Naive B cell (primary cell): ENCODE measurements around the gene SPATA31A3. TPM values are rescaled to one million over a fixed set of nuclear protein-coding genes. Genes with fewer than 3 reads are reported as not detected.
"Not testable (repeated sequence)": the region's sequence is repeated elsewhere in the genome, so short reads cannot be mapped to it uniquely, and the experiment has no call there.

Source experiments
- ATAC-seq, 2 donors: fragments of 150-1000 bp; cut with Tn5 transposase; 2 replicates each; pipeline ENCODE4 v1.10.0; 2021; ENCODE audit warnings: low read depth in 2 of 2, mild to moderate bottlenecking in 2 of 2, moderate library complexity in 2 of 2
- DNase-seq: peaks from one replicate; pipeline ENCODE4 v3.0.0; 2022
- H3K27ac Mint-ChIP-seq, 6 donors: one replicate each; pipeline ENCODE4 v1.8.0; 2020 to 2022; ENCODE audit warnings: mild to moderate bottlenecking in 6 of 6, mixed read lengths in 6 of 6, moderate library complexity in 5 of 6, inconsistent platforms in 2 of 6
- H3K27me3 Mint-ChIP-seq, 3 donors: one replicate each; pipeline ENCODE4 v1.8.0; 2021 to 2022; ENCODE audit warnings: mixed read lengths in 3 of 3, mild to moderate bottlenecking in 1 of 3
- H3K36me3 Mint-ChIP-seq, 2 donors: one replicate each; pipeline ENCODE4 v1.8.0; 2020 to 2022; ENCODE audit warnings: mixed read lengths in 2 of 2, inconsistent platforms in 1 of 2, mild to moderate bottlenecking in 1 of 2
- H3K4me1 Mint-ChIP-seq, 3 donors: one replicate each; pipeline ENCODE4 v1.8.0; 2020 to 2022; ENCODE audit warnings: mixed read lengths in 3 of 3, inconsistent platforms in 1 of 3, mild to moderate bottlenecking in 1 of 3, moderate library complexity in 1 of 3
- H3K4me3 Mint-ChIP-seq, 8 donors: one replicate each; pipeline ENCODE4 v1.8.0; 2020 to 2022; ENCODE audit warnings: mild to moderate bottlenecking in 8 of 8, mixed read lengths in 8 of 8, moderate library complexity in 8 of 8, inconsistent platforms in 2 of 8
- H3K9me3 Mint-ChIP-seq, 7 donors: one replicate each; pipeline ENCODE4 v1.8.0; 2020 to 2022; ENCODE audit warnings: mixed read lengths in 7 of 7, mild to moderate bottlenecking in 5 of 7, inconsistent platforms in 2 of 7, moderate library complexity in 1 of 7
- polyA plus RNA-seq, 6 donors: library from polyadenylated mRNA; unstranded; fragments of 300-500 nt; fragmentation: Illumina TruSeq; gene quantifications; one replicate each; pipeline ENCODE4 v1.2.3, GENCODE V29; 2021; ENCODE audit warnings: low read depth in 6 of 6

SPATA31A3 gene
- polyA plus RNA-seq, result not detected

- H3K27ac Mint-ChIP-seq, H3K36me3 Mint-ChIP-seq, H3K4me1 Mint-ChIP-seq, H3K4me3 Mint-ChIP-seq, H3K27me3 Mint-ChIP-seq, ATAC-seq, H3K9me3 Mint-ChIP-seq, DNase-seq: not testable (repeated sequence)
Observed at GRCh38 chr9:66992450-66992849, at the start of gene SPATA31A3. TSS of gene SPATA31A3 (minus strand) at chr9:66992550. CDS start at chr9:66992521, 29 bp downstream.

GRCh38 chr9:66952576-66952975, 39.8 kb downstream of the SPATA31A3 start:
- H3K4me1 Mint-ChIP-seq, ATAC-seq, H3K4me3 Mint-ChIP-seq, DNase-seq, H3K9me3 Mint-ChIP-seq, H3K27me3 Mint-ChIP-seq, H3K27ac Mint-ChIP-seq, H3K36me3 Mint-ChIP-seq: not testable (repeated sequence)

- not testable (repeated sequence) for DNase-seq, H3K9me3 Mint-ChIP-seq, H3K4me1 Mint-ChIP-seq, H3K27ac Mint-ChIP-seq, H3K36me3 Mint-ChIP-seq, ATAC-seq, H3K27me3 Mint-ChIP-seq, H3K4me3 Mint-ChIP-seq
Observed at GRCh38 chr9:66942400-66943155, 49.8 kb downstream of the SPATA31A3 start.

GRCh38 chr9:66939878-66940830, 52.2 kb downstream of the SPATA31A3 start:
- H3K27ac Mint-ChIP-seq, H3K9me3 Mint-ChIP-seq: not testable (repeated sequence)

GRCh38 chr9:66938322-66938721, 54.0 kb downstream of the SPATA31A3 start:
- not testable (repeated sequence) for H3K4me1 Mint-ChIP-seq, H3K36me3 Mint-ChIP-seq, DNase-seq, H3K9me3 Mint-ChIP-seq, H3K27ac Mint-ChIP-seq, ATAC-seq, H3K27me3 Mint-ChIP-seq, H3K4me3 Mint-ChIP-seq

More at GRCh38 chr9:66939878-66940830, 52.2 kb downstream of the SPATA31A3 start:
- H3K36me3 Mint-ChIP-seq, H3K27me3 Mint-ChIP-seq, H3K4me3 Mint-ChIP-seq, ATAC-seq, DNase-seq, H3K4me1 Mint-ChIP-seq: not testable (repeated sequence)

- not testable (repeated sequence) for H3K9me3 Mint-ChIP-seq, H3K36me3 Mint-ChIP-seq, ATAC-seq, H3K27me3 Mint-ChIP-seq, H3K27ac Mint-ChIP-seq, DNase-seq, H3K4me3 Mint-ChIP-seq, H3K4me1 Mint-ChIP-seq
Observed at GRCh38 chr9:66937662-66938061, 54.7 kb downstream of the SPATA31A3 start.

Other genes with a start within 250 kb of the SPATA31A3 start
- gene ZNF658, start 91.8 kb downstream of the SPATA31A3 start, polyA plus RNA-seq, result 1 to 10 TPM in 5 of 6 donors, not detected in 1; 1.2 to 5.0 (median 2.2) TPM